T-helper 1 cell treated with Interleukin-12 subunit alpha and Interleukin-12 subunit beta and Interleukin-4 antibody, amounts not matched to agents 30 ng/mL and 1 ng/mL, for 36 hours (primary cell): Measurements from ENCODE around the gene GPR22. TPM values are rescaled to one million over a fixed set of nuclear protein-coding genes. Genes with fewer than 3 reads are reported as not detected.

Source experiments
- intact Hi-C: fragments of 100-400 bp; cut with micrococcal nuclease; formaldehyde crosslinking; loops from one replicate; pipeline ENCODE4 v1.15.1; 2024
- total RNA-seq: library from RNA; stranded (reverse); gene quantifications from 2 replicates; pipeline ENCODE4 v1.2.3, GENCODE V29; 2022

The GPR22 gene
- total RNA-seq, 1 donor from 2014 or later: not detected

- intact Hi-C loops: no loop called here
Observed at GRCh38 chr7:107474104-107474521, 4.3 kb downstream of the GPR22 start.

GRCh38 chr7:107479303-107479702 lies 9.4 kb downstream of the GPR22 start:
- intact Hi-C loops: no loop called here

DNA sequence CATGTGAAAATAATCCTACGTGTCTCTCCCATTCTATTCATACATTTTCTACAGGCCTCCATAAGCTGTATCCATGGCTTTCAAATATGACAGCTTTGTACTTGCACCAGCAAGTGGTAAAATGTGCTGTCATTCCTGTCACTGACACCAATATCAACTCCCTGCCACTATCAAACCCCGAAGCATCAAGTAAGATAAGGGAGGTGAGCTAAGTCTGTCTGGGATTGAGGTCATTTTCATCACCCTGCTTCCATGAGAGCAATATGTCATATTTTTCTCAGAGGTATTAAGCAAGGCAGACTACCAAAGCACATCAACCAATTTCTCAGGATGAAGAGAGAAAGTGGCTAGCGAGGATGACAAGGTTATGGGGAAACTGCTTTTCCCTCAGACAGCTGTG lies 11.1 kb downstream of the GPR22 start:
- intact Hi-C loops: no loop called here

- intact Hi-C loops: no loop called here
Observed at GRCh38 chr7:107482571-107482970, 12.7 kb downstream of the GPR22 start.

- intact Hi-C loops: no loop called here
Observed at GRCh38 chr7:107486041-107486440, 16.2 kb downstream of the GPR22 start.

DNA sequence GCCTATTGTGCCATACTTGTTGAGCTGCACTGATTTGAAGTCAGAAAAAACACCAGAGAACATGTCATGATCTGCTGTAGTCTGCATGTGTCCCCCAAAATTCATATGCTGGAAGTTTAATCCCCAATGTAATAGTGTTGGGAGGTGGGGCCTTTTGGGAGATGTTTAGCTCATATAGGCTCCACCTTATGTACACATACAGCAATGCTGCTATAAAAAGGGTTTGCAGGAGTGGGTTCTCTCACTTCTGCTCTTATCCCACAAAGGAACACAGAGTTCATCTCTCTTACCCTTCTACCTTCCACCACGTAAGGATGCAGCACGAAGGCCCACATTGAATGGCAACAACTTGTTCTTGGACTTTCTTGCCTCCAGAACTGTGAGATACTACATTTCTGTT lies 23.0 kb downstream of the GPR22 start:
- intact Hi-C loops: no loop called here

DNA sequence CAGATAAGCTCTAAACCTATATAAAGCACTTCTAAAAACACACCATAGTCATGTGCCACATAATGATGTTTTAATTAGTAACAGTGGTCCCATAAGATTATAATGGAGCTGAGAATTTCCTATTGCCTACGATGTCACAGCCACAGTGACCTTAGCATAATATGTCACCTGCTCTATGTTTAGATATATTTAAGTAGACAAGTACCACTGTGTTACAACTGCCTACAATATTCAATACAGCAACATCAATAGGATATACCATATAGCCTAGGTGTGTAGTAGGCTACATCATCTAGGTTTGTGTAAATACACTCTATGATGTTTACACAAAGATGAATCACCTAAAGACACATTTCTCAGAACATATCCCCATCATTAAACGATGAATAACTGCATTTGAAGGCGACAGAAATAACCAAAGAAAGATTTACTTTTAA lies 24.5 kb downstream of the GPR22 start:
- intact Hi-C loops: no loop called here

DNA sequence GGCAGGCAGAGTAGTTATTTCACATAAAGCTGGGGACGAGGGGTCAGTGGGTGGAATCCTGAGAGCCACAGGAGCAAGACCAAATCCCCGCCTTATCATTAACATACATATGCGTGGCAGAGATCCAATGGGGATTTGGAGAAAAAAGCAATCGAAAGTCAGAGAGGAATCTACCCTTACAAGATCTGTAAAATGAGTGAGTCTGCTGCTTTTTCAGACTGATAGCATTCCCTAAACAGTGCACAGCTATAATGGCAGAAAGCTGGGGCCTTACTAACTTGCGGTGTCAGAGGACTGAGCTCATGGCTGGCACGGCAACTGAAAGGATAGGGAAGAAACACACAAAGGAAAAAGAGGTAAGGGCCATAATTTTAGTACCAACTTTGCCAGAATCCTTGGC lies 25.0 kb downstream of the GPR22 start:
- intact Hi-C loops: no loop called here

- intact Hi-C loops: no loop called here
Observed at GRCh38 chr7:107495516-107495915, 25.7 kb downstream of the GPR22 start.

- intact Hi-C loops: no loop called here
Observed at GRCh38 chr7:107499731-107500130, 29.9 kb downstream of the GPR22 start.

- intact Hi-C loops: loop anchor here (1.0 kb wide), 3 partner anchors 38 to 351 kb away; no protein-coding TSS in a partner anchor
Observed at GRCh38 chr7:107501593-107501992, 31.7 kb downstream of the GPR22 start.

DNA sequence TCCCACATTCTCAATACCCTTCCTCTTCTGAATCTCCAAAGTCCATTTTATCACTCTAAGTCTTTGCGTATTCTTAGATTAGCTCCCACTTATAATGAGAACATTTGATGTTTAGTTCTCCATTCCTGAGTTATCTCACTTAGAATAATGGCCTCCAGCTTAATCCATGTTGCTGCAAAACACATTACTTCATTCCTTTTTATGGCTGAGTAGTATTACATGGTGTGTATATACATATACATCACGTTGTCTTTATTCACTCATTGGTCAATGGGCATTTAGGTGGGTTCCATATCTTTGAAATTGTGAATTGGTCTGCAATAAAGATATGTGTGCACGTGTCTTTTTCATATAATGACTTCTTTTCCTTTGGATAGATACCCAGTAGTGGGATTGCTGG lies 32.3 kb downstream of the GPR22 start:
- intact Hi-C loops: no loop called here

DNA sequence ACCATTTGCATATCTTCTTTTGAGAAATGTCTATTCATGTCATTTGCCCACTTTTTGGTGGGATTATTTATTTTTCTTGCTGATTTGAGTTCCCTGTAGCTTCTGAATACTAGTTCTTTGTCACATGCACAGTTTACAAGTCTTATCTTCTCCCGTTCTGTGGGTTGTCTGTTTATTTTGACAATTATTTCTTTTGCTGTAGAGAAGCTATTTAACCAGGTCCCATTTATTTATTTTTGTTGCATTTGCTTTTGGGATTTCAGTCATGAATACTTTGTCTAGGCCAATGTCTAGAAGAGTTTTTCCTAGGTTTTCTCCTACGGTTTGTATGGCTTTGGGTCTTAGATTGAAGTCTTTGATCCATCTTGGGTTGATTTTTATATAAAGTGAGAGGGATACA lies 32.9 kb downstream of the GPR22 start:
- intact Hi-C loops: no loop called here

DNA sequence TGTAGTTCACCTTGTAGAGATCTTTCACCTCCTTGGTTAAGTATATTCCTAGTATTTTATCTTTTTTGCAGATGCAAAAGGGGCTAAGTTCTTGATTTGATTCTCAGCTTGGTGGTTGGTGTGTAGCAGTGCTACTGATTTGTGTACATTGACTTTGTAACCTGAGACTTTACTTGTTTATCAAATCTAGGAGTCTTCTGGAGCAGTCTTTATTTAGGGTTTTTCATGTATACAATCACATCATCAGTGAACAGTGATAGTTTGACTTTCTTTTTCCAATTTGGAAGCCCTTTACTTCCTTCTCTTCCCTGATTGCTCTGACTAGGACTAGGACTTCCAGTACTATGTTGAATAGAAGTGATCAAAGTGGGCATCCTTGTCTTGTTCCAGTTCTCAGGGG lies 33.8 kb downstream of the GPR22 start:
- intact Hi-C loops: no loop called here

DNA sequence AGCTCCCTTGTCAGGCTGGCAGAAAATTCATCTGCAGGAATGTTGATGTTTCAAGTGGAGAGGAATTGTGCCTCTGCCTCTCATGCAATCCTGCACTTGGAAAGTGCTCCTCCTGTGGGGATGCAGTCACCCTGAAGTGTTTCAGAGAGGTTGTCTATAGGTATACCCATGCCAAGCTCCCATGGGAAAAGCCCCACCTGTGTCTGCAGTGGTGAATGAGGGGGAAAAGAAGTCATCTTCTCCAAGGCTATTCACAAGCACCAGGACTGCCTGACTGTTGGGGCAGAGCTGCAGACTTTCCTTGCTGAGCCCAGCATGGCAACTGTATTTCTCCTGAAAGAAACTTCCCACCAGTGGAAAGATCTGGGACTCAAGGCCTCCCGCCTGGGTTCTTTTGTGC lies 35.5 kb downstream of the GPR22 start:
- intact Hi-C loops: no loop called here

- intact Hi-C loops: no loop called here
Observed at GRCh38 chr7:107505997-107506673, 36.3 kb downstream of the GPR22 start.

- intact Hi-C loops: no loop called here
Observed at GRCh38 chr7:107506674-107507339, 37.0 kb downstream of the GPR22 start.

Other genes starting within 250 kb of the GPR22 start
- gene COG5, start 93.9 kb downstream of the GPR22 start, total RNA-seq: 42.7 and 47.8 TPM in 2 replicates
- gene DUS4L, start 93.9 kb downstream of the GPR22 start, total RNA-seq: 9.6 and 11.2 TPM in 2 replicates
- 51.4 and 58.8 TPM in 2 replicates for gene BCAP29, start 110.2 kb downstream of the GPR22 start, total RNA-seq
- 17.4 and 17.8 TPM in 2 replicates for gene SLC26A4, start 190.8 kb downstream of the GPR22 start, total RNA-seq